ENCODE results near the gene MALAT1.
A peak's percentile ranks its signal among the peaks of the same experiment; 100 is the strongest.

- TF ChIP-seq CTCF (IDR thresholded peaks at IDR 0.05; ENCODE audit: low read length) (peak; percentile 44; the same call in 1 of the 2 replicates), EZH2 (IDR thresholded peaks at IDR 0.05; ENCODE audit: borderline replicate concordance, low read length) (no peak)
These were observed 11.2 kb upstream of the MALAT1 start for GRCh38 chr11:65487467-65488272.
